GM18498 (cell line): ENCODE results near the gene NME4.
"Not testable (repeated sequence)": the region's sequence is repeated elsewhere in the genome, so short reads cannot be mapped to it uniquely, and the experiment has no call there.

ENCODE experiments used
- ATAC-seq: cut with Tn5 transposase; IDR thresholded peaks from one replicate; pipeline ENCODE4 v1.9.1; 2021; ENCODE audit warnings: mild to moderate bottlenecking, moderate library complexity; ENCODE audit not compliant: unreplicated experiment

Gene NME4

DNA sequence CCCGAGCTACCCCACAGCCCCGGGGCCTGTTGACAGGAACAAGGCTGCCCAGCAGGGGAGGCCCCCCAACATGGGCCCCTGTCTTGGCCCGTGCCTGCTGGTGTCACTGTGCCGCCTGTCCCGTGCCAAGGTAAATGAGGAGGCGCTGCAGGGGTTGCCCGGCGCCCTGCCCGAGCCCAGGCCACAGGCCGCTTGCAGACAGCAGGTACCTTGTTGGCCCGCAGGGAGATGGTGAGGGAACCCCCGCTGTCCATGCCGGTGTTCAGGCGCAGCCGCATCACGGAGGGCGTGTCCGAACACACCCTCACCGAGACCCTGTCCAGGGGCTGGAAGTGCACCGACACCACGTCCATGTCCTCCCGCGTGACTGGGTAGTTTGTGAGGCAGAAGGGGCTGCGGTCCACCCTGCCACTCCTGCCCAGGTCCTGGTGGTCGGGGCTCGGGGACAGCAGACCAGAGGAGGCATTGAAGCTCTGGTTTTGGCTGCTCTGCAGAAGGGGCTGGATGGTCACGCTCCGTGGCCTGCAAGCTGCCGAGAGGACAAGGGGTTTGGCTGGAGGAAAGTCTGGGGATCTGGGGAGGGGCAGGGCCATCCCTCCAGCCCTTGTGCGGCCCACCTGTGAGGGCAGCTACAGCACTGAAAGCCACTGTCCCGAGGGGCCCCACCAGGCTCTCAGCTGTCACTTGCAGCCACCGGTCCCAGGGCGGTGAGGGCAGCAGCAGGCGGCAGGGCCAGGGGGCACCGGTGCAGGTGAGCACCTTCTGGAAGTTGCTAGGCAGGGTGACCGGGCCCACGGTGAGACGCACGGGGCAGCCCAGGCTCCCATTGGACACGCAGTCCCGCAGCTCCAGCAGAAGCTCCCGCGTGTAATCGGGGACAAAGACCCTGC is 20.8 kb upstream of the NME4 start:
- ATAC-seq = no peak

DNA sequence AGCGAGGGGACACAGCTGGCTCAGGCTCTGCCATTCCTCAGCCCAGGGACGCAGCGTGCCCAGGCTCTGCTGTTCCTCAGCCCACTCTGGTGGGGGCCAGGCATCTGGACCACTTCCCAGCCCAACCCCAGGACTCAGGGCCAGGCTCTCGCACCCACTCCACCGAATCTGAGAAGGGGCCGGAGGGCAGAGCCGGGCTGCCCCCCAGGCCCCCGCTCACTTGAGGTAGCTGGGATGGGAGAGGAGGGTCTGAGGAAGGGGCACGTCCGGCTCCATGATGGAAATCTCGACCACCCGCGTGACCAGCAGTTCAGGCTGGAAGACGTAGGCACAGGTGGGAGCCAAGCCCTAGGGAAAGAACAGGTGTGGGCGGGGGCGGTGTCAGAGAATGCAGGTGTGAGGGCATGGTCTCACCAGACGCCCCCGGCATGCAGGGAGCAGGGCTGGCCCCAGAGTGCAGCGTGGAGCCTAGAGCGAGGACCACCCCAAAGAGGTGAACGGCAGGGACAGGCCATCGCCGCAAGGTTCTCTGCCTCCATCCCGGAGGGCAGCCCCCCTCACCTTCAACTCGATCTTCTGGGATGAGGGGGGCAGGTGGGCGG is 20.1 kb upstream of the NME4 start:
- ATAC-seq = no peak

DNA sequence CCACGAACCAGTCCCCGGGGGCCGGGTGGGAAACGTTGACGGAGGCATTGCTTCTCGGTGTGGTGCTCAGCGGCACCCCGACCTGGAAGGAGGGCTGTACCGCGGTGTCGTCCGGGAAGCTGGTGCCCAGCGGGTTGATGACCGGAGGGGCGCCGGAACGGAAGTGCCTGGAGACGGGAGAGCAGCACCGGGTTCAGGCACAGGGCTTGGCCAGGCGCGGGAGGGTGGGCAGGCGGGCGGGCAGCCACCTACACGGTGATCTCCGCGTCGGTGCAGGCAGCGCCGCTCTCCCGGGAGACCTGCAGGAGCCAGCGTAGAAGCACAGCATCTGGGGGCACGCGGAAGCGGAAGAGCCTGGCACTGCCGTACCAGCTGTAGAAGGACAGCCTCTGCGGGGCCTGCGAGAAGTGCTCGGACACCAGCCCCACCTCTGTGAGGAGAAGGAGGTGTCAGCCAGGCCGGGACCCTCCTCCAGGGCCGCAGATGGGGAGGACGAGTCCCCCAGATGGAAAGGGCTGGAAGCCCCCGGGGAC is 19.5 kb upstream of the NME4 start:
- ATAC-seq = no peak

DNA sequence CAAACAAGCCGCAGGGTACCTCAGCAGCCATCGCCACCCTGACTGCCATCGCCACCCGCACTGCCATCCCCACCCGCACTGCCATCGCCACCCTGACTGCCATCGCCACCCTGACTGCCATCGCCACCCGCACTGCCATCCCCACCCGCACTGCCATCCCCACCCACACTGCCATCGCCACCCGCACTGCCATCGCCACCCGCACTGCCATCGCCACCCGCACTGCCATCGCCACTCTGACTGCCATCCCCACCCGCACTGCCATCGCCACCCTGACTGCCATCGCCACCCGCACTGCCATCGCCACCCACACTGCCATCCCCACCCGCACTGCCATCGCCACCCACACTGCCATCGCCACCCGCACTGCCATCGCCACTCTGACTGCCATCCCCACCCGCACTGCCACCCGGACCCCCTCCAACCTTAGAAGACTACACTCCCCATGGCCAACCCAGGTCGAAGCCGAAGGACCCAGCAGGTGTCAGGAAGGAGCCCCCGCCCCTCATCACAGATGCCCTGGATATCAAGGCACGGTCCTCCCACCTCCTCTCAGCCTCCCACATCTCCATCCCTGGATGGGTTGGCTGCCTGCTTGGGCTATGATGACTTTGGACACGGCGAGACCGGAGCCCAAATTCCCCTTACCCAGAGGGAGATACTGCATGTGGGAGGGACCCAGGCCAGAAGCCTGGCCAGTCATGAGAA is 18.7 kb upstream of the NME4 start:
- ATAC-seq = not testable (repeated sequence)

DNA sequence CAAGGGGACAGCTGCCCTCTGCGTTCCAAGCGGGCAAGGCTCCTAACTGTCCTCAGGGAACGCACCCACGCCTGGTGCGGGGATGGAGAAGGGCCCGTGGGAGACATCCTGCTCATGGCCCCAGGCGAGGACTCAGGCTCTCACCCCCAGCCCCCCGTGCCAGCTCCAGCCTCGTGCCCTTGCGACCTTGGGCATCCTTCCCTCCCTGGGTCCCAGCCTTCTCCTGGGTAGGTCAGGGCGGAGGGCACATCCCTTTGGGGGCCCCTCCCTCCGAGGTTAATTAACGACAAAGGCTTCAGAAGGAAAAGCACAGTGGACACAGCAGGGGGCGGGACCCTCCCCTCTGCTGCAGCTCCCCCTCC is 18.2 kb upstream of the NME4 start:
- no peak for ATAC-seq

DNA sequence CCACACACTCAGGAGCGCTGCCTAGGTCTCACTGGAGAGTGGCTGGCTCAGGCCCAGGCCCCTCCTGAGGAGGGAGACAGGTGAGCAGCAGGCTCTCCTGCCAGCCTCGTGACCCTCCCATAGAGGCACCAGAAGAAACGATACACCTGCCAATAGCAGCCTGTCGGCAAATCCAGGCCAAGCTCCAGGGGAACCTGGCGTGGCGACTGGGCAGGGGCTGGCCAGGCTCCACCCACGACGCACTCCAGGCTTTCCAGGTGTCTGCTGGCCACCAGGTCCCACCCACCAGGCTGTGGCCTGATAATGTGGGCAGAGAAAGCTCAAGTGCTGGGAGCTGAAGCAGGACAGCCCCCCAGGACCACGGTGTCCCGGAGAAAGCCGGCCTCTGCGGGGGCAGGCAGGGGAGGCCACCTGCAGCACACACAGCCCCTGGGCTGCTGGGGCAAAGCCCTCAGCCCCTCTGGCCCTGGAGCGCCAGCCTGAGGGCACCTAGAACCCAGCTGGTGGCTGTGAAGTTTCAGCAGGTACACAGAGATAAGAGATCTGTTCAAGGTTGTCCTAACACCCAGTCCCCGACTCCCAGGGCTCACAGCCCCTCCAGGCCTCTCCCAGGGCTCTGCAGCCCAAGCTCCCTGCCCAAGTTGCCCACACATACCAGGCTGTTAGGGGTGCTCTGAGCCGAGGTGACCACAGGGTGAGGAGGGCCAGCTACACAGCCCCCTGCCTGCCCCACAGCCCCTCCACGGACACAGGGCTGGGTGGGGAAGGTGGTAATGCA is 17.6 kb upstream of the NME4 start:
- no peak for ATAC-seq

DNA sequence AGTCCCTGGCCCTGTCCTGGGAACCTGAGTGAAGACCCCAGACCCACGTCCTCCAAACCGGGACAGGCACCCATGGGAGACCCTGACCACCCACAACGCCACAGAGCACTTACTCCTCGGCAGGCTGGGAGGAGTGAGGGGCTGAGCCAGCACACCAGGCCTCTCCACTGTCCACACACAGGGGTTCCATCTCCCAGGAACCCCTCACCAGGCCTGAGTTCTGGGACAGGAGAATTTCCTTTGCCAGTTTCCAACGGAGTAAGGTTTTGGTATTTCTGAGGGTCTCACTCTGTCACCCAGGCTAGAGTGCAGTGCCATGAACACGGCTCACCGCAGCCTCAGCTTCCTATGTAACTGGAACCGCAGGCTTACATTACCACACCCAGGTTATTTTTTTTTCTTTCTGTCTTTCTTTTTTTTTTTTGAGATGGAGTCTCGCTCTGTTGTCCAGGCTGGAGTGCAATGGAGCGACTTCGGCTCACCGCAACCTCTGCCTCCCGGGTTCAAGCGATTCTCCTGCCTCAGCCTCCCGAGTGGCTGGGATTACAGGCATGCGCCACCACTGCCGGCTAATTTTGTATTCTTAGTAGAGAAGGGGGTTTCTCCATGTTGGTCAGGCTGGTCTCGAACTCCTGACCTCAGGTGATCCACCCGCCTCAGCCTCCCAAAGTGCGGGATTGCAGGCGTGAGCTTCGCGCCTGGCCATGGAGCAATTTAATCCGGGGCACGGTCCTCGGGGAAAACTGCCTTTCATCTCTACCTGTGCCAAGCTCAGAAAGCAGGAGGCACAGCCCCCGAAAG is 16.8 kb upstream of the NME4 start:
- ATAC-seq = no peak

DNA sequence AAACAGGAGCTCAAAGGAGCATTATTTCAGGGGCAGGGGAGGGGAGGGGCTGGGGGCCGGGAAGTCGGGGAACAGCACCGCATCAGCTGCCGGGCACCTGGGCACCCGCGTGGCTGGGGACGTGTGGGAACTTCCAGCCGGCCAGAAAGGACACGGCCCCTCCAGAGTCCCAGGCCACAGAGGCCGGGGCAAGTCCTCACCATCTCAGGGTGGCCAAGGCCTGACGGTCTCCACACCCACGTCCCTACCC is 16.3 kb upstream of the NME4 start:
- no peak for ATAC-seq

DNA sequence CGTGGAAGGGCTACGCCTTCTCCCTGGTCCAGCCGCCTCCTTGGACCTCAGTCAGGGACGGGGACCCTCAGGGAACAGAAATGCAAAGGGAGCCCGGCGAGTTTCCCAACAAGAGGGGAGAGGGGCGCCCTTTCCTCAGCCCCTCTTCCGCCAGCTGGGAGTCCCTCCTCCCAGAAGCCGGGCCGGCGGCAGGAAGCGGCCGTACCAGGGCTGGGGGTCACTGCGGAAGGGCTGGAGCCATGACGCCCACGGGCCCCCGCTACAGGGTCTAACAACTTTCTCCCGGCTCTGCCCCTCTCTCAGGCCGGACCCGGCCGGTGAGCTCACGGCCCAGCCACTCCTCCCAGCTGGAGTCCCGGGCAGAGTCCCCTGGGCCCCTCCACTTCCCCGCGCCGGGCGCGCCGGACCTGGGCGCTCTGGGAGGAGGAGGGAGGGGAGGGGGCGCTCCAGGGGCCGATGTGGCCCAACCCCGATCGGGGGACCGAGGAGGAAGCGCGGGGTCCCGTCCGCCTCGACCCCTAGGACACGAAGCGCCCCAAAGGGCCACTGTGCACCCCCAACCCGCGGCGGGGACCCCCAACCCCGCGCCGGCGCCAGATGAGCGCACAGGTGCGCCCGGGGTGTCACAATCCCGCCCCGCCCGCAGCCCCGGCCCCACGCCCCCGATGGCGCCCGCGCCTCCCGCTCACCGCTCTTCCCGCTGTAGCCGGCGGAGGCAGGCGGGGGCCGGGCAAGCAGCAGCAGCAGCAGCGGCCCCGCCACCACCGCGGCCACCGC is 15.8 kb upstream of the NME4 start:
- ATAC-seq = peak; percentile 45

DNA sequence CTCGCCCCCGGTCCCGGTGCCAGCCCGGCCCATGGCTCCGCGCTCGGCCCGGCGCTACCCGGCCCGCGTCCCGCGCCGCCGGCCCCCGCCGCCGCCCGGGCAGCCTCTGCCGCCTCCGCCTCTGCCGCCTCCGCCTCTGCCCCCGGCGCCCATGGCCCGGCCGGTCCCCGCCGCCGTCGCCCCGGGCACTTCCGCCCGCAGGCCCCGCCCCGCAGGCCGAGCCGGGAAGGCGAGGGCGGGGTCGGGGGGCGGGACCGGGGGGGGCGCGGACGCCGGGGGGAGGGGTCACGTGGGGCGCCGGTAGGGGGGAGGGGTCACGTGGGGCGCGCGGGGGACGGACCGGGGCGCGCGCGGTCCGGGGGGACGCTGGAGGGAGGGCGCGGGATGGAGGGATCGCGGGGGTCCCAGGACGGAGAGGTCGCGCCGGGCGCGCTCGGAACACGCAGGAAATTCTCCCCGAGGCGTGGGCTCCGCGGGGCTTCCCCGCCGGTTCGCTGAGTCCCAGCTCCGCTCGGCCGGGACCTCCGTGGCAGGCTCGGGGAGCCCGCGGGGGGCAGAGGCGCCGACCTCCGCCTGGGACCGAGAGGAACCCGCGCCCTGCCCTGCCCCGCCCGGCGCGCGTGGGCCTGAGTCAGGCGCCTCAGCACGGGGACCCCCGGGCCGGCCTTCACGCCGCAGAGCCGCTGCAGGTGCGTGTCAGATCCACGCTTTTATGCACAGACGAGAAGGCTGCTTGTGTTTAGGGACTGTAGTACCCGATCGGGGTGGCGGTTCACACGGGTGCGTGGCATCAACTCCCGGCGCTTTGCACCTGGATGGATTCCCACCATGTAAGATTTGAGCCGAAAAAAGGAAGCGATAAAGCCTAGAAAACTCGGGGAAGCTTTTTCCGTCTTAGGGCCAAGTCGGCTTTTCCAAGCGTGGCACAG is 14.9 kb upstream of the NME4 start, which contains the start of gene PGAP6:
TSS of gene PGAP6 (minus strand) at position 190 of the 929 bp plus-strand sequence. CDS start at position 33, 157 bp downstream.
- peak; percentile 59 for ATAC-seq

DNA sequence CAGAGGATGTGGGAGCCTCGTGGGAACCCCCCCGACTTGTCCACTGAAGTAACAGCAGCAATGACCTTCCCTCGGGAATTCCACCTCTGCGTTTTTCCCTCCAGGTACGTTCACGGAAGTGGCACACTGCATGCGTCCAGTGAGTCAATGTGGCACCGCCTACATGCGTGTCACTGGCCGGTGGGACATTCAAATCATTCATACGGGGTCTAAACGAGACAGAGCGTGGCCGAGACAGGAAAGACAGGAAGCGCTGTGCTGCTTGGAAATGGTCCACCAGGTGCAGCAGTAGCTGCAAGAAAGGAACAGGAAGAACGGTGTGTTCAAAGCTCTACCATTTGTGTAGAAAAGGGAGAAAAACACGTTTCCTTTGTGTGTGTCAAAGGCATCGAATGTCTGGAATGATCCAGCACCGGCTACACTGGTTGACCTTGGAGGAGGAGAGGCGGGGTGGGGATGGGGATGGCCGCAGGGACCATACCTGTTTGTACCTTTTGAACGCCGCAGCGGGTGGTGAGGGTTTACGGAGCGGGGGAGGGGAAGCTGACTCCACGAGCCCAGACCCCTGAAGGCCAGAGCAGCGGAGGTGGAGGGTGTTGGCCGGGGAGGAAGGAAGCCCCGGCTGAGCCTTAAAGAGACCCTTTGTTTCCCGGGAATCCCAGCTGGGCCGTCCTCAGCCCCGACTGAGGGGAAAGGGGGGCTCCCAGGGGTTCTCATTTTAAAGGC is 13.5 kb upstream of the NME4 start:
- no peak for ATAC-seq

DNA sequence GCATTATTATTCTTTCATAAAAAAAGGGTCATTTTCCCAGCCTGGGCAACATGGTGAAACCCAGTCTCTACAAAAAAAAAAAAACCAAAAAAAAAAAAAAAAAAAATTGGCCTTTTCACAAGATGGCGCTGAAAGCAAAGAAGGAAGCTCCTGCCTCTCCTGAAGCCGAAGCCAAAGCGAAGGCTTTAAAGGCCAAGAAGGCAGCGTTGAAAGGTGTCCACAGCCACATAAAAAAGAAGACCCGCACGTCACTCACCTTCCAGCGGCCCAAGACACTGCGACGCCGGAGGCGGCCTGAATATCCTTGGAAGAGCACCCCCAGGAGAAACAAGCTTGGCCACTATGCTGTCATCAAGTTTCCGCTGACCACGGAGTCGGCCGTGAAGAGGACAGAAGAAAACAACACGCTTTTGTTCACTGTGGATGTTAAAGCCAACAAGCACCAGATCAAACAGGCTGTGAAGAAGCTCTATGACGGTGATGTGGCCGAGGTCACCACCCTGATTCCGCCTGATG is 10.3 kb upstream of the NME4 start:
- no peak for ATAC-seq

DNA sequence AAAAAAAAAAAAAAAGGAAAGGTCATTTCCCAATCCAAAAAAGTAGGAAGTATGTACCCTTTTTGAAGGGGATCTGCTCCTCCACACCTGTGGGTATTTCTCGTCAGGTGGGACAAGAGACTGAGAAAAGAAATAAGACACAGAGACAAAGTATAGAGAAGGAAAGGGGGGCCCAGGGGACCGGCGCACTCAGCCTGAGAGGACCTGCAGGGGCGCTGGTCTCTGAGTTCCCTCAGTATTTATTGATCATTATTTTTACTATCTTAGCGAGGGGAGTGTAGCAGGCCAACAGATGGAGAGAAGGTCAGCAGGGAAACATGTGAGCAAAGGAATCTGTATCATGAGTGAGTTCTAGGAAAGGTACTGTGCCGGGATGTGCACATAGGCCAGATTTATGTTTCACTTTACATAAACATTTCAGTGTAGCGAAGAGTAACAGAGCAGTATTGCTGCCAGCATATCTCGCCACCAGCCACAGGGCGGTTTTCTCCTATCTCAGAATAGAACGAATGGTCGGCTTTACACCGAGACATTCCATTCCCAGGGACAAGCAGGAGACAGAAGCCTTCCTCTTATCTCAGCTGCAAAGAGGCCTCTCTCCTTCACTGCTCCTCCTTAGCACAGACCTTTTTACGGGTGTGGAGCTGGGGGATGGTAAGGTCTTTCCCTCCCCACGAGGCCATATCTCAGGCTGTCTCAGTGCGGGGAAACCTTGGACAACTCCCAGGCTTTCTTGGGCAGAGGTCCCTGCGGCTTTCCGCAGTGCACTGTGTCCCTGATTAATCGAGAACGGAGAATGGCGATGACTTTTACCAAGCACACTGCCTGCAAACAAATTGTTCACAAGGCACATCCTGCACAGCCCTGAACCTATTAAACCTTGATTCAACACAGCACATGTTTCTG is 9.0 kb upstream of the NME4 start:
- not testable (repeated sequence) for ATAC-seq

DNA sequence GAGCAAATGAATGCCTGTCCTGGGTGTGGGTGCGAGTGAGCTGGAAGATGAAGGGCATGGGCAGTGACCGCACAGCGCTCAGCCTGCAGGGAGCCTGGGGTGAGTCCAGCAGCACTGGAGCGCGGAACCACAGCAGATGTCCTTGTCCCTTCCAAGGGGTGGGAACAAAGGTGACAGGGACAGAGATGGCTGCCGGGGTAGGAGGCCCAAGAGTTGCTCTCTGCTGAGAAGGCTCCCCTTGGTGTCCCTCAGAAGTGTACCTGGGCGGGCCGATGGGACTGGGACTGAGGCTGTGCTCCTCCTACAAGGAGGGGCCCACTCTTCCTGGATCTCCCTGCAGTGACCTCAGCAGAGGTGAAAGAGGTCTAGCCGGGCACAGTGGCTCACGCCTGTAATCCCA is 7.6 kb upstream of the NME4 start:
- ATAC-seq = no peak

DNA sequence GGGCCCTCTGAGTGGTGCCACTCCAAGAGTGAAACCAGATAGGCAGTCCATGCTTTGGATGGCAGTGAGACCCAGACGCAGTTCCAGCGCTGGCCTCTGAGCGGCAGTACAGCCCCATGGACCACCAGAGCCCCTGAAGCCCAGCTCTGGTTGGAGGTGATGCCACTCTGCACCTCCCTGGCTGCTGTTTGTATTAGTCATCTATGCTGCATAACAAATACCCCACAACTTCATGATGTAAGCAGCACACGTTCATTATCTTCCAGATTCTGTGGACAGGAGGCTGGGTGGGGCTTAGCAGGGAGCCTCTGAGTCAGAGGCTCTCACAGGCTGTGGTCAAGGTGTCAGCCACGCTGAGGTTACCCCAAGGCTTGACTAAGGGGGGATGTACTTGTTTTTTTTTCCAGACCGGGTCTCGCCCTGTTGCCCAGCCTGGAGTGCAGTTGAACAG is 5.1 kb upstream of the NME4 start:
- peak; percentile 48 for ATAC-seq

DNA sequence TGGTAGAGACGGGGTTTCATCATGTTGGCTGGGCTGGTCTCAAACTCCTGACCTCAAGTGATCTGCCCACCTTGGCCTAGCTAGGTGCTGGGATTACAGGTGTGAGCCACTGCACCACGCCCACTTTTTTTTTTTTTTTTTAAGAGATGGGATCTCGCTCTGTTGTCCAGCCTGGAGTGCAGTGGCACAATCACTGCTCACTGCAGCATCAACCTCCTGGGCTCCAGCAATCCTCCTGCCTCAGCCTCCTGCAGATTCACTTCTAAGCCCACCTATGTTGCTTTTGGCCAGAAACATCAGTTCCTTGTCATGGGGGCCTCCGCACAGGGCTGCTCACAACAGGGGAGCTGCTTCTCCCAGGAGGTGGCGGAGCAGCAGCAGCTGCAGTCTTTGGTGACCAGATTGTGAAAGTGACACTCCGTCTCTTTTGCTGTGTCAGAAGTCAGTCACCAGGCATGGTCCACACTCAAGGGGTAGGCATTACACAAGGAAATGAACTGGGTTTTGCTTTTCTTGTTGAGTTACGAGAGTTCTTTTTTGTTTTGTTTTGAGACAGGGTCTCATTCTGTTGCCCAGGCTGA is 4.5 kb upstream of the NME4 start:
- ATAC-seq = no peak
